Effector CD4-positive, alpha-beta T cell (primary cell): Measurements from ENCODE around the gene SFTPA1.
"Not testable (repeated sequence)": the region's sequence is repeated elsewhere in the genome, so short reads cannot be mapped to it uniquely, and the experiment has no call there.

Experiments
- DNase-seq: peaks from one replicate; pipeline ENCODE4 v3.0.0-alpha.2; 2020

Gene SFTPA1

DNA sequence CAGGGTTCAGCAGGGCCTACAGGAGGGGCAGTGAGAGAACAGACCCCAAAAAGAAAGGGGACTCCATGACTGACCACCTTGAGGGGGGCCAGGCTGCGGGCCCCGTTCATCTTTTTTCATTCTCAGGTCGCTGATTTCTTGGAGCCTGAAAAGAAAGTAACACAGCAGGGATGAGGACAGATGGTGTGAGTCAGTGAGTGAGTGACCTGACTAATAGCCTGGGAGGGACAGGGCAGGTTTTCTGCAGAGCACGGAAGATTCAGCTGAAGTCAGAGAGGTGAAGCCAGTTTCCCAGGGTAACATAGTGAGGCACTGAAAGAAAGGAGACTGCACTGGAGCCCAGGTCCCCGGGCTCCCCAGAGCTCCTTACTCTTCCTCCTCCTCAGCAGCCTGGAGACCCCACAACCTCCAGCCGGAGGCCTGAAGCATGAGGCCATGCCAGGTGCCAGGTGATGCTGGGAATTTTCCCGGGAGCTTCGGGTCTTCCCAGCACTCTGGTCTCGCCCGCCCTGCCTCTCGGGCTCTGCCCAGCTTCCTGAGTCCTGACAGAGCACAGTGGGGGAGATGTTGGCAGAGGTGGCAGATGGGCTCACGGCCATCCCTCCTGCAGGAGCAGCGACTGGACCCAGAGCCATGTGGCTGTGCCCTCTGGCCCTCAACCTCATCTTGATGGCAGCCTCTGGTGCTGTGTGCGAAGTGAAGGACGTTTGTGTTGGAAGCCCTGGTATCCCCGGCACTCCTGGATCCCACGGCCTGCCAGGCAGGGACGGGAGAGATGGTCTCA lies 646 bp downstream of the SFTPA1 start:
- DNase-seq = not testable (repeated sequence)

DNA sequence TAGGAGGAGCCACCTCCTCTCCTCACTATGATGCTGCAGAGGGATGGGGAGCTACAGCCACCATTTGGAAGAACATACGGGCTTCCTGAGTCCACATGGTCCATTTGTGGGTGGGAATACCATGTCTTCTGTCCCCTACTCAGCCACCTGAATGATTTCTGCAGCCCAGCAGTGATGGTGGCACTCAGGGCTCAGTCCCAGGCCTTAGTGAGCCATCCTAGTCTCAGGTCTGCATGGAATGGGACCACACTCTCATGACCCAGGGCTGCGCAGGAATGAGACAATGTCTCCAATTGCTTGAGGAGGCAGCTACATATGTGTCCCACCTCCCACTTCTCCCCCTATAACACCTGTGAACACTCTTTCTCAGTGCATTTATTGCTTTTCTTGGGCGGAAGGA lies 4.8 kb downstream of the SFTPA1 start:
- no peak for DNase-seq

DNA sequence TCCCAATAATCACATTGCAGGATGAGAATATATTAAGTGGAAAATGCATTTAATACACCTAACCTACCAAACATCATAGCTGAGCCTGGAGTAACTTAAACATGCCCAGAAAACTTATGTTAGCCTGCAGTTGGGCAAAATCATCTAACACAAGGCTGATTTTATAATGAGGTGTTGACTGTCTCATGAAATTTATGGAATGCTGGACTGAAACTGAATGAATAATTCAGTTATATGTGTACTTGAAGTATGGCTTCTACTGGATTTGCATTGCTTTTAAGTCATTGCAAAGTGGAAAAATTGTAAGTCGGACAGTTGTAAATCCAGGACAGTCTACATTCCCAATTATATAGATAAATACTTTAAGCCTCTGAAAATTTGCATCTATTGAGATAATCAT lies 5.4 kb downstream of the SFTPA1 start:
- no peak for DNase-seq

DNA sequence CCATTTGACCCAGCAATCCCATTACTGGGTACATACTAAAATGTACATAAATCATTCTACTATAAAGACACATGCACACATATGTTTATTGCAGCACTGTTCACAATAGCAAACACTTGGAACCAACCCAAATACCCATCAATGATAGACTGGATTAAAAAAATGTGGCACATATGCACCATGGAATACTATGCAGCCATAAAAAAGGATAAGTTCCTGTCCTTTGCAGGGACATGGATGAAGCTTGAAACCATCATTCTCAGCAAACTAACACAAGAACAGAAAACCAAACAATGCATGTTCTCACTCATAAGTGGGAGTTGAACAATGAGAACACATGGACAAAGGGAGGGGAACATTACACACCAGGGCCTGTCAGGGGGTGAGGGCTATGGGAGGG lies 12.9 kb downstream of the SFTPA1 start:
- DNase-seq = not testable (repeated sequence)

DNA sequence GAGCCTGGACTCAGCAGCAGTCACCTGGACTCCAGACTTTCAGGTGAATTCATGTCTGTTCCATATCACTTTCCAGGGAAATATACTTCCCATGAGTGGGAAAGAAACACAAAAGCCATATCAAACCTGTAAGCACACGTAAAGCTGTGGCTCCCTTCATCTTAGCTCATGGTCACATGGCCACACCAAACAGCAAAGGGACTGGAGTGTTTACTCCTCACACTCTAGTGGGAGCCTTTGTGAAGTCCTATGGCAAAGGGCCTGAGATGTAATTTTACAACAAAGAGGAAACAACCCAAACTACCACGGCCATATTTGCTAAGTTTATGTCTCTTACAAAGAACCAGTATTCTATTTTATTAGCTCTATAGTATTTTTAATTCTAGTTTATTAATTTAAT lies 16.3 kb downstream of the SFTPA1 start:
- no peak for DNase-seq

DNA sequence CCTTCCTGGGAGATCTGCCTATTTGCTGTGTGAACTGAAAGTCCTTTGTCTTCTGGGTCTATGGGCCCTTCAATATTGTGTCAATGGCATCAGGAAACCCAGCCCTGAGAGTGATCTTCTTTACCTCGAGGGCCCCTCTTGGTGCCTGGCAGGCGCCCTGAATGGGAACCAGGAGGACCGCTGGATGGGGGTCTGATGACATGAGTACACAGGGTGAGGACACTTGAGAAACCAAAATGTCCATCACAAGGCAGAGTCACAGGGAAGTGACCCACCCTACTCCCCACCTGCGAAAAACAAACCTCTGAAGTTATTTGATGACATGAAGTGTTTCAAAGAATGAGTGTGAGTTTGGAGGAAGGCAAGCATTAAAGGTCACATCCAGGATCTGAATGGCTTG lies 17.3 kb downstream of the SFTPA1 start:
- no peak for DNase-seq

DNA sequence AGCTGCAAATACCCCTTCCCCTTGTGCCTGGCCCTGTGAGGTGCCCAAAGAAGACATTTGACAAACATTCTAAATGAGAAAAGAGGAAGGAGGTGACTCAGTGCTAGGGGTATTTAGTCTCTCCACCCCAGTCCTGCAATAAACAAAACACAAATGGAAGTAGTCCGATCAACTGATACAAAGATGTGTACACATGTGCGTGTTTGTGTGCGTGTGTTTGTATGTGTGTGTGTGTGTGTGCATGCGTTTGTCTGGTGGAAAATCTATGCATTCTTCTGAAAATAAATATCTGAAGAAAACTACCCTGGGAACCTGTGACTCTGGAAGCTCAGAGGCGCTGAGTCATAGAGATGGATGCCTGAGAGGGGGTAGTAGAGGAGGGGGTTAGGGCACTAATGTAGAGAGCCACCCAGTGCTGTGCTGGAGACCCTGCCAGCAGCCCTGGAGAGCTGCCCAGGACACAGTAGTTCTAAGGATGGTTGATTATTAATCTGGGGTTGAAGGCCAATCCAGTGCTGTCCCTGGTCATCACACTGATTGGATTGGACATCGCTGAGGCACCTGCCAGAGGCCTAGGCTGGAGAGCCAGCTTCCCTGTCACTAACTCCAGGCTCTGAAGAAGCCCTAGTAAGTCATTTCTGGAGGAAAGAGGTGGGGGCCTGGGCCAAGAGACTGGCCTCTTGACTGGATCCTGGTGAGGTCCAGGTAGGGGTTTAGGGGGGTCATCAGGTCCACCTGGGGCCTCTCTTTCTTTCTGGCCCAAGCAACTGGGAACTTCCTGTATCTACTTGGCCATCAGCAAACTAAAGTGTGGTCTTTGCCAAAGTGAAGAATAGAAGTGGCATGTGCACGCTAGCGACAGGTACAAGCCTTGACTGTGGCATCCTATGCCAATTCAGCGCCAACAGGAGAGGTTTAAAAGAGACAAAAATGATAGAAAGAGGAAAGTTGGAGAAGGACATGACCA lies 18.5 kb downstream of the SFTPA1 start:
- no peak for DNase-seq

DNA sequence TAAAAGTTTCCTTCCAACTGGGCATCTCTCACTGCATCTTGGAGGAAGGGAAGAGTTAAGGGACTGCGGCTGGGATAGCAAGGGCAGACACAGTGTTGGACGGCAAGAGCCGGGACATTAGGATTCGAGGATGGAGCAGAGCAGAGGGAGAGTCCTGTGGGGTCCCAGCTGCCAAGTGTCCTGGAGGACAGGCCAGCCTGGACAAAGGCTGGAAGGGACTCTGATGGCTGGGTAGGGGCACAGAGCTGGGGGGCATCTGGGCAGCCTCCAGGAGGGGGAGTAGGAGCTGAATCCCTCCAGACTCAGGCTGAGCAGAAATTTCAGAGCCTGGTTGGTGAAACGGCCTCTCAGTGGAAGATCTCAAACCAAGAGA lies 19.2 kb downstream of the SFTPA1 start:
- no peak for DNase-seq

DNA sequence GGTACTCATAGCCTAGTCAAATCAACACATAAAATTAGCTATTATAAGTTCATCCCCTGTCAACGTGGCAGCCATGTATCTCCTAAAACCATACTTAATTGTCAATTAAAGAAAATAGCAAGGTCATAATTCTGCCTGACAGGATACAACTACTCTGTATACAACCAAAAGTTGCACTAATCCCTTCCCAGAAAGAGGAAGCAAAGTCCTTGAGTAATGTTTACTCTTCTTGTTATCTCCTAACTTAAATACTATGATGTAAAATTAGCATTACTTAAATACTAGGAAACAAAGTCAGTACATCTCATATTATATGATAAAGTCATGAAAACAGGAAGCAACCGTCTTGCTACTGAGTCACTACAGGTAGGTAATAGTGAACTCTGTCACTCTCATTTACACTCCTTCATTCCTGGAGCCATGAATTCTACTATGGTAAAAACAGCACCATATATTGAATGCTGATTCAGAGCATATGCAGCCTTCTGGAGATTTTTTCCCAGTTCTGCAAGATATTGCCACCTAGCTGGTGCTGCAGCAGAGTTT lies 26.0 kb downstream of the SFTPA1 start:
- not testable (repeated sequence) for DNase-seq

DNA sequence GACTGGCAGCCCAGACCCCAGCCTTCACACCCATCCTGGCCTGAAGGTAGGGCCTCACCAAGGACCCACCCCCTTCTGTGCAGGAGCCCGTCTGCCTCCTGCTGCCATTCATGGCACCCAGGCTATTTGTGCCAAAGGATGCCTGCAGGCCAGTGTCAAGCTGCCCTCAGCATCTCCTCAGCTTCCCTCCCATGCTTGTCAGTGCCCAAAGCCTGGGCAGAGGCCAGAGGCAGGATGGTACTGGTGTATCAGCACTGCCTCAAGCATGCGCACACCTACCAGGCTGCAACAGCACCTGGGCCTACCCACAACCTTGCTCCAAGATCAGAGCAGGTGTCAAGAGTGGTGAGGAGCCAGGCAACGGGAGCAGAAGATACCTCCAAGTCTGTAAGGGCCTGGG lies 27.6 kb downstream of the SFTPA1 start:
- DNase-seq = no peak

DNA sequence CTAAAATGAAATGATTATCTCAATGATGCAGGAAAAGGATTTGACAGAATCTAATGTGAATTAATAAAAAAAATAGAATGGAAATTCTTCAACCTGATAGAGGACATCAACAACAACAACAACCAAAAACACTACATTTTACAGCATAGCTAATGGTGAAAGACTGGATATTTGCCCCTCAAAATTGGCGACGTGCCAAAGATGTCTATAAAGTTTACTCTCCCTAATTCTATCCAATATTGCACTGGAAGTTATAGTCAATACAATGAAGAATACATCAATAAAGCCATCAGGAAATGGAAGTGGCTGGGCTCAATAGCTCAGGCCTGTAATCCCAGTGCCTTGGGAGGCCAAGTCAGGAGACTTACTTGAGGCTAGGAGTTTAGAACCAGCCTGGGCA lies 42.0 kb downstream of the SFTPA1 start:
- not testable (repeated sequence) for DNase-seq

DNA sequence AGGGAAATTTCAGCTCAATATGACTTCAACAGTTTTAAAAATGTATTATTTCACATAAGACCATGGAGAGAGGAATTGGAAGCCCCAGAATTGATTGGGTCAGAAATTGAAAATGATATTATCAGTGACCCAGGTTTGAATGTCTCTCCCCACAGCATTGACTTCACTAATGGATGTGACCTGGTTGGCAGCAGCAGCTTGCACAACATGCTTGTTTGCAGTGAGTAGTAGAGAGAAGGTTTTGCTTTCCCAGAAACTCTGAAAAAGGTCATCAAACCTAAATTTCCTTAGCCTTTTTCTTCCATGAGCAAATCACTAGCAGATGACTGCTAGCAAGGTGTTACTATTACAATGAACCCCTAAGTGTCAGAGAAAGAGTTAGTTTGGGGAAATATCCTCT lies 52.5 kb downstream of the SFTPA1 start:
- not testable (repeated sequence) for DNase-seq

DNA sequence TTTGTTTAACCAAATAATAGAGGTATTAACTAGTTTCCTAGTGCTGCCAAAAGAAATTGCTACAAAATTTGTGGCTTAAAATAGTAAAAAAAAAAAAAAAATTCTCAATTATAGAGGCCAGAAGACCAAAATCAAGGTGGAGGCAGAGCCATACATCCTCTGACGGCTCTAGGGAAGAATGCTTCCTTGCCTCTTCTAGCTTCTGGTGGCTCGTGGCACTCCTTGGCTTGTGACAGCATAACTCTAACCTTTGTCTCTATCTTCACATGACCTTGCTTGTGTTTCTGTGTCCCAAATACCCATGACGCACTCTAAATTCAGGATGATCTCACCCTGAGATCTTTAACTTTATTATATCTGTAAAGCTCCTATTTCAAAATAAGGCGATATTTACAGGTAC lies 53.9 kb downstream of the SFTPA1 start:
- DNase-seq = not testable (repeated sequence)
